Activated CD4-positive, CD25-positive, alpha-beta regulatory T cell (primary cell): ENCODE results near the gene COL2A1.

Source experiments
- DNase-seq, 4 experiments: peaks; one replicate each; lab custom pipeline; 2025; lab: John Stamatoyannopoulos, UW

COL2A1 gene

GRCh38 chr12:48012070-48012469, 7.8 kb upstream of the COL2A1 start:
- DNase-seq = no peak

- DNase-seq = no peak
These were observed 6.2 kb upstream of the COL2A1 start for GRCh38 chr12:48010366-48010970.

- no peak for DNase-seq
These were observed 5.2 kb upstream of the COL2A1 start for GRCh38 chr12:48009471-48009870.

DNA sequence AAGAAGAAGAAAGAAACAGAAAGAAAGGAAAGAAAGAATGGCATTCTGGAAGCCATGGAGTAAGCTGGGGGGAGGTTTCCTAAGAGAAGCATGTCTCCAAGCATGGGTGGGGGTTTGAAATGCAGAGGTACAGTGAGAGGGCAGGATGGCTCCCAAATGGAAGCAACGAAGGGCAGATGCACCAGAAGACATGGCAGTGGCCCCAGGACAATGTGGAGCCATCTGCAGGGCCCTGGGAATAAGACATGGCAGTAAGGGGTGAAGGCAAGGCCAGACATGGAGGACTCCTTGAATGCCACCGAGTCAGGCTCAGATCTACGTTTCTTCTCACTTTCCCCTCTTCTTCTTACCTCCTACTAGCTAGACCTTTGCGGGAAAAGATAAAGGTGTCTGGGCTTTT, 4.7 kb upstream of the COL2A1 start:
- no peak for DNase-seq

GRCh38 chr12:48008349-48008748, 4.1 kb upstream of the COL2A1 start:
- DNase-seq = no peak

DNA sequence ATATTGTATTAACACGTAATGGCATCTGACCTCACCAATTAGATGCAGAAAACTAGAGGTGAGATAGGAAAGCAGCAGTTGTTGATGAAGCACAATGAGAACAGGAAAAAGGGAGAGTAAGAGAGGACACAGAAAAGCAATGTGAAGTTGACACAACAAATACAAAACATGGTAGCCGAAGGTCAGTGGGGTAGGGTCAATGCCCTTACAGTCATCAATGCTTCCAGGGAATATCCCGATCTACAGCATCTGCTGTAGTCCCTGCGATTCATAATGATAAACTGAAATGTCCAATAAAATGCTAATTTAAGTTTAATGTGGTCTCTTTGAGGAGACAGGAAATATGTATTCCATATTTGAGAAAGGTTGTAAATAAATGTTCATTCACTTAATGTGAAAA, 2.9 kb upstream of the COL2A1 start:
- no peak for DNase-seq

DNA sequence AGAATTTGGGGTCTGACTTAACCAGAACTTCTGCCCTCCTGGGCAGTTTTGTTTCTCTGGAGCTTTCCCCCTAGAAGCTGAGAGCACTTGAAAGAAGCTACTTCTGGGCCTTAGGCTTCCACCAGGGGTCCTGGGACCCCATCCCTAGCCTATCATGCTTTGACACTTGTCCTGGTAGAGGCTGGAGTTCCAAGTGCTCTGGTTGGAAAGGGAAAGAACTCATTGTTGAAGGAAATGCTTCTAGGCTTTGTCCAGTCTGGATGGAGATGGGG, 1.4 kb upstream of the COL2A1 start:
- DNase-seq = no peak

DNA sequence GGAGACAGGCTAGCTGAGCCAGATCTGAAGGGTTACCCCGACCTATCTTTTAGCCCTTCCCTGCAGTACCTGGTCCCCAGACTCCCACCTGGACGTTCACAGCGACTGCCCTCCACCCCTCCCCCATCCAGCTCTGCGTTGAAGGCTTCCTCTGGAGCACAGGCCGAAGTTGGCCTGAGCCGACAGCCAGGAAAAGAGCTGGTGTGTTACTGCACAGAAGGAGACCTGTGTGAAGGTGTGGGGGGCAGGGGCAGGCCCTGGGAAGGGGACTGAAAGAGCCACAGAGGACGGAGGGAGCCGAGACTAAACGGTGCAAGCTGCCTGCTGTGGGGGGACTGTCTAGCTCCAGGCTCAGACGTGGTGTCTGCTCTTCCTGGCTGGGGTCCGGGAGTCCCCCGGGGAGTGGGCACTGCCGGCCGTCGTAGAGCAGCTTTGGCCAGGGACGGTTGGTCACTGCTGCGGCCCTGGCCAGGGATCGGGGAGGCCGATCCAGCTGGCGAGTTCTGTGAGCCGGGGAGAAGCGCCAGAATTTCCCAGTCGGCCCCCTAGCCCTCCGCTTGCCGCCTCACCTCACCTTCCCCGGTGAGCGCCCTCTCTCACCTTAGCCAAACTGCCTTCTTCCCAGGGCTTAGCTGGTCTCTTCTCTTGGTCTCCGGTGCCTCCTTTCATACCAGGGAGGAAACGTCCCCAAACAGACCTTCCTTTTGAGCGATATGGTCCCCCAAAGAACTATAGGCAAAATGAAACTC, 899 bp upstream of the COL2A1 start:
- DNase-seq = no peak

DNA sequence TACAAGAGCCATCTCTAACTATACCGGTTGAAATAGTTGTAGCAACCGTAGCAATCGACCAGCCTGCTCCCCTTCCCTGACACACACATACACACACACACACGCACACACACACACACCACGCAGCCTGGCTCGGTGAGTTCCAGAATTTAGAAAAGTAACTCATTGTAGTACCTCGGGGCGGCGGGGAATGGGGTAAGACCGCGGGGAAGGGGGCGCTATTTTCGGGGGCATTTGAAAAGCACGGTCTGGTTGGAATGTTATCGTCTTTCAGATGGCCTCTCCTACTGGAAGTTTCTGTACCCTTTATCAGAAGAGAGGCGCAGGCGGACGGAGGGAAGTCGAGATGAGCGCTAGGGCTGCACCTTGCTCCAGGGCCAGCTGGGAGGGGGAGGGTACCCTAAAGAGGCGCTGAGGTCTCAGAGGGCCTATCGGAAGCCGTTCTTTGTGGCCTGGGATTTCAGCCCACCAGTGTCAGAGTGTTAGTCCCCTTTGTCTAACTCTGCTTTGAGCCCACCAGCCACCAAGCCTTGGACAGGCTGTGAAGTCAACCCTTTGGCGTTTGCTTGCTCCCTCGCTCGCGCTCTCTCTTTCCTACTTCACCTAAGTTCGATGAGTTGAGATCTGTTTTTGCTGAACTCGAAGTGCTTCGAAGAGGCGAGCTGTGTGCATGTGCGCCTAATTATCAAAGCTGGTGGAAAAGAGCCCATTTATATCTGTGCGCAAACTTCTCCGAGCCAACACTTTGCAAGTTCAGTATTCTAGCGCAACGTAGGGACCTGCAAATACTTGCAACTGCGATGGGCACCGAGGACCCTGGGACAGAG, 837 bp downstream of the COL2A1 start:
- no peak for DNase-seq

DNA sequence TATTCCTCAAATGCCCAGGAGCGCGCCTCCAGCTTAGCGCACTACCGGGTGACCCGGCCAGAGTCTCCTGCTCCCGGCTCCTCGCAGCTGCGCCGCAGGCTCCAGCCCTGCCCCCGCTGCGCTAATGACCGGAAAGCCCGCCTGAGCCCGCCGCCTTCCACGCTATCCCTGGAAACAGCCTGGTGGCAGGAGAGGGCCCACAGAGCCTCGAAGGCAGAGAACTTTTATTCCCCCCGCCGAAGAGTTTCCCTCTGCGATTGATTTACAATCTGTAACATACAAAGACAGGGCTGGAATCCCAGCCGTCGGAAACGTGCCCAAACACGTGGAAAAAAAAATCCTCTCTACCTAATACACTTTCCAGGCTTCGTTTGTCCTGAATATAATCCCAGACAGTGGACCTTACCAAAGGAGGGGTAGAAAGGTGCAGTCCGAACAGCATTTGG, 1.5 kb downstream of the COL2A1 start:
- no peak for DNase-seq

DNA sequence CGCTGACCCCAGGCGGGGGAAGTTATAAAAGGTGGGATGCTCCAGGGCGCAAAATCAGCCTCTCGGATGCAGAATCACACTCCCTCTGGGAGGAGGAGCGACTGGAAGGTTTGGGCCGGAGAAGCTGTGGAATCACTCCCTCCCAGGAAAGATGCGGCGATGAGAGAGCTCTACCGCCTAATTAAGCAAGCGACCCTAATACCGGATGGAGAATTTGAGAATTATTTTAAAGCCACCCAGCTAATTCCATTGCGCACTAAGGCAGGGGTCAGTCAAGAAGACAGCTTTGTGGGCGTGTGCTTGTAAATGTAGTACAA, 1.9 kb downstream of the COL2A1 start:
- DNase-seq = no peak

DNA sequence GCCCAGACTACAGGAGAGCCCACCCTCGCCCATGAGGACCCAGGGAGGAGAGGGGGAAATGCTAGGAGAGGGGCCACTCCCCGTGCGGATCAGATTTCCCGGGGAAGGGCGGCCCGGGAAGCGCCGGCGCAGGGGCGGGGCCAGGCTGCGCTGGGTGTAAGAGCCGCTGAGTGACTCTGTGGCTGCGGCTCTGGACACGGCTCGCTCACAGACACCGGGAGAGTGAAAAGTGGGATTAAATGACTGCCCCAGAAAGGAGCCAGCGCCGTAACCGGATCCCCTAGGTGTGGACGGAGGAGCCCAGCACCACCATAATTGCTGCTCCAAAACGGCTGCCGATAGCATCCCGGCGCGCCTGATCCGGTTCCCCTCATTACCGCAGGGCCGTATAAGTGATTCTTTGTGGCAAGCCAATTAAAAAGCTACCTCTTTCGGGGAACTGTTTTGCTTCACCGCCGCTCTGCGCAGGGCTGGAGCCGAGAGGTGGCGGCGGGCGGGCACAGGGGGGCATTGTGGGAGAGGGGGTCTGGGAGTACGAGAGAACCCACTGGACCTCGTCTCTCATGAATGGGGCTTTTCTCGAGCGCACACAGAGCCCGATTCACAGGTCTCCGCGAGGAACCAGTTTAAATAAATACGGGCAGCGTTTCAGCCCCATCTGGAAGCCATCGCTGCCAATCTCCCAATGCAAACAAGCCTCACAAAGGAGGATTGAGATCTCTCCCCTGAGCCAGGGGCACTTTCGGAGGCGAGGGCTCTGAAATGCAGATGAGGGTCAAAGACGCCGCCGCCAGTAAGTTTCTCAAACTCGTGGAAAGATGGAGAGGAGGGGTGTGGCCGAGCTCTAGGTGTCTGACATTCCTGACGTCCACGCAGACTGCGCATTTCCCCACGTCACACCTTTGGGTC, 2.5 kb downstream of the COL2A1 start:
- DNase-seq = no peak

- DNase-seq = no peak
These were observed 3.3 kb downstream of the COL2A1 start for GRCh38 chr12:48000878-48001504.

- no peak for DNase-seq
These were observed 4.5 kb downstream of the COL2A1 start for GRCh38 chr12:47999816-48000215.

DNA sequence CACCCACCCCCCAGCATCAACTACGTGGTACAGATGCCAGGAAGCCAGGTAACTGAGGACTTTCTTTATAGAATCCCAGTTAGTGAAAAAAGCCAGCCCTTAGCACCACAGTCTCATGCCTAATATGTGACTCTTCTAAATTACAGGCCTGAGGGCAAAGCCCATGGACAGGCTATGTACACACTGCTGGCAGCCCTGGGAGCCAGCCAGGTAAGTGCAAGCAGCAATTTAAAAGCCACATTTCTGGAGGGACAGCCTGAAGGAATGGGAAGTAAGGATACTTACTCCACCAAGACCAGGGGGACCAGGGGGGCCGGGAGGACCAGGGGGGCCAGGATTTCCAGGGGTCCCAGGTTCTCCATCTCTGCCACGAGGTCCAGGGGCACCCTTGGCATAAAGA, 7.0 kb downstream of the COL2A1 start:
- DNase-seq = no peak

GRCh38 chr12:47995981-47996401, 8.3 kb downstream of the COL2A1 start:
- no peak for DNase-seq

DNA sequence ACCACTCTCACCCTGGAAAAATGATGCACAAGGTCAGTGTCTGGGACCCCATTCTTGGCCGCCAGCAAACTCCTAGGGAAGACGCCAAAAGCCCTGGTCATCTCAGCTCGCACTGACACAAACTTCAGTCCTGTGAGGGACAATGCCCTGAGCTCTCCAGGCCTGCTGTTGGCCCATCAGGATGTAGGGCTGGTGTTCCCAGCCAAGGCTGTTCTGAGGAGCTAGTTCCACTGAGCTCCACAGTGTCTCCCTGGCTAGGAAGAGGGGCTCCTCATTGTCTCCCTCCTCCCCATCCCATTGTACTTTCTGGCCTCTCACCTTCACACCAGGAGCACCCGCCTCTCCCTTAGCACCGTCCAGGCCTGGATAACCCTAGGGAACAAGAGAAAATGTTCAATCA, 10.8 kb downstream of the COL2A1 start:
- DNase-seq = no peak

DNA sequence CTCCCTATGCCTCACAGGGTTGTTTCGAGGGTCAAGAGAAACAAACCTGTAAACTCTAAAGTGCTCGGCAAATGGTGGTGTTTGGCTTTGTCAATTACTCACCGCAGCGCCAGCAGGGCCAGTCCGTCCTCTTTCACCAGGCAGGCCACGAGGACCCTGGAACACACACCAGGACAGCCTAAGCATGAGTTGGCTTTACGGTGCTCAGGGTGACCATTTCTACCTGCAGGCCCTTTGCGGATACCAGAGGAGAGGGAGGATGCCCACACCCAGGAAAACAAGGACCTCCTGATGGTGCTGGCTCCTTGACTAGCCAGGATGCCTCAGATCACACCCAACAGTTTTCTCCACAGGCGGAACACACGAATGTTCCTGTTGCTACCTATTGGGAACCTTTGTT, 11.5 kb downstream of the COL2A1 start:
- no peak for DNase-seq

GRCh38 chr12:47991106-47992061, 12.9 kb downstream of the COL2A1 start:
- no peak for DNase-seq

DNA sequence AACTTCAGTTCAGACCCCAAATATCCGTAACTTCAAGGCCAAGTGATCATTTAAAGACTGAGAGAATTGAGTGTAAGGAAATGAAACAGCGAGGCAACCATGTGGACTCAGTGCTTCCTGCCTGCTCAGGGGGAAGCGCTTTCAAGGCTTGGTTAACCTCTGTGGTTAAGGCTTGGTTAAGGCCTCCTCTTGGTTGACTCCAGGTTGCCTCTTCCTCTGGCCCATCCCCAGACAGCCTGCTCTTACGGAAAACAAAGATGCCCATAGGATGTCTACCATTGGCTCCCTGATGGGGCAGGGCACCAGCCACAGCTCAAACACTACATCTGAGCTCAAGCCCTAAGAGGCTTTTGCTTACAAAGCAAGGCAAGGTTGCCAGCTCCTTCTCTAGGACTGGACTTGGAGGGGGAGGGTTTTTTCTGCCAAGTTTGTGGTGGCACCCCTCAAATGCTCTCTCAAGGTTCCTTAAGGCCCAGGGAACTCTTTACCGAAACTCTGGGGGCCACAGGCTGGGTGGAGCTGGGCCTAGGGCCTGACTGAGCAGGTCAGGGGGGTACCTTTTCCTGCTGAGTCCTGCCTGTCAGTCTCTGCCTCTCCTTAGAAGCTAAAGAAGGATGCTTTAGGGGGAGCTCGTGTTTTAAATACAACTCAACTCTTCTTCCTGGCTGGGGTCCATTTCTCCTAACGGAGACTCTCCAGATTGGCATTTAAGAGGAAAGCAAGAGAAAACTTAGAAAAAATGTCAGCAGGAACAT, 13.7 kb downstream of the COL2A1 start:
- peak in 1 of 4 experiments; percentile 10 for DNase-seq
